Loucy (cell line): ENCODE measurements around the gene HRH1.
"Not testable (repeated sequence)": the region's sequence is repeated elsewhere in the genome, so short reads cannot be mapped to it uniquely, and the experiment has no call there.

Experiments
- EZH2phosphoT487 ChIP-seq: fragments of 200-600 bp; IDR thresholded peaks from 2 replicates; pipeline ENCODE4 v1.6.1; 2018; ENCODE audit warnings: antibody characterized with exemption, mild to moderate bottlenecking, moderate library complexity, borderline replicate concordance
- TF ChIP-seq, protein P1 (sequence below): fragments of 200-600 bp; sonication (generic); conservative IDR thresholded peaks from 2 replicates; pipeline ENCODE4 v1.5.1; 2014; ENCODE audit warnings: mild to moderate bottlenecking, antibody characterized with exemption, low read length

DNA sequence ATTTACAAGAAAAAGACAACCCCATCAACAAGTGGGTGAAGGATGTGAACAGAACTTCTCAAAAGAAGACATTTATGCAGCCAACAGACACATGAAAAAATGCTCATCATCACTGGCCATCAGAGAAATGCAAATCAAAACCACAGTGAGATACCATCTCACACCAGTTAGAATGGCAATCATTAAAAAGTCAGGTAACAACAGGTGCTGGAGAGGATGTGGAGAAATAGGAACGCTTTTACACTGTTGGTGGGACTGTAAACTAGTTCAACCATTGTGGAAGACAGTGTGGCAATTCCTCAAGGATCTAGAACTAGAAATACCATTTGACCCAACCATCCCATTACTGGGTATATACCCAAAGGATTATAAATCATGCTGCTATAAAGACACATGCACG, 41.0 kb upstream of the HRH1 start:
- TF ChIP-seq, protein P1, sequence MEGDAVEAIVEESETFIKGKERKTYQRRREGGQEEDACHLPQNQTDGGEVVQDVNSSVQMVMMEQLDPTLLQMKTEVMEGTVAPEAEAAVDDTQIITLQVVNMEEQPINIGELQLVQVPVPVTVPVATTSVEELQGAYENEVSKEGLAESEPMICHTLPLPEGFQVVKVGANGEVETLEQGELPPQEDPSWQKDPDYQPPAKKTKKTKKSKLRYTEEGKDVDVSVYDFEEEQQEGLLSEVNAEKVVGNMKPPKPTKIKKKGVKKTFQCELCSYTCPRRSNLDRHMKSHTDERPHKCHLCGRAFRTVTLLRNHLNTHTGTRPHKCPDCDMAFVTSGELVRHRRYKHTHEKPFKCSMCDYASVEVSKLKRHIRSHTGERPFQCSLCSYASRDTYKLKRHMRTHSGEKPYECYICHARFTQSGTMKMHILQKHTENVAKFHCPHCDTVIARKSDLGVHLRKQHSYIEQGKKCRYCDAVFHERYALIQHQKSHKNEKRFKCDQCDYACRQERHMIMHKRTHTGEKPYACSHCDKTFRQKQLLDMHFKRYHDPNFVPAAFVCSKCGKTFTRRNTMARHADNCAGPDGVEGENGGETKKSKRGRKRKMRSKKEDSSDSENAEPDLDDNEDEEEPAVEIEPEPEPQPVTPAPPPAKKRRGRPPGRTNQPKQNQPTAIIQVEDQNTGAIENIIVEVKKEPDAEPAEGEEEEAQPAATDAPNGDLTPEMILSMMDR: not testable (repeated sequence)
- not testable (repeated sequence) for TF ChIP-seq EZH2phosphoT487
